Activated T-cell treated with anti-CD3 and anti-CD28 coated beads for 24 hours (primary cell): ENCODE data around the gene AVL9.

Source experiments
- DNase-seq: peaks from one replicate; pipeline ENCODE4 v3.0.0-alpha.2; 2020; ENCODE audit warnings: low read depth

AVL9 gene

GRCh38 chr7:32535162-32535702 is 39.9 kb downstream of the AVL9 start:
- no peak for DNase-seq

- DNase-seq = no peak
Observed at GRCh38 chr7:32536016-32536415, 40.7 kb downstream of the AVL9 start.

- no peak for DNase-seq
Observed at GRCh38 chr7:32536585-32536984, 41.3 kb downstream of the AVL9 start.

GRCh38 chr7:32537760-32538159 is 42.5 kb downstream of the AVL9 start:
- DNase-seq = no peak

GRCh38 chr7:32539366-32539765 is 44.1 kb downstream of the AVL9 start:
- no peak for DNase-seq

- DNase-seq = no peak
Observed at GRCh38 chr7:32539919-32540531, 44.7 kb downstream of the AVL9 start.

GRCh38 chr7:32542595-32542994 is 47.3 kb downstream of the AVL9 start:
- no peak for DNase-seq

- no peak for DNase-seq
Observed at GRCh38 chr7:32559480-32559879, 64.2 kb downstream of the AVL9 start.

- no peak for DNase-seq
Observed at GRCh38 chr7:32560075-32560474, 64.8 kb downstream of the AVL9 start.

GRCh38 chr7:32561613-32562012 is 66.3 kb downstream of the AVL9 start:
- no peak for DNase-seq

GRCh38 chr7:32564542-32564941 is 69.3 kb downstream of the AVL9 start:
- DNase-seq = no peak

GRCh38 chr7:32569388-32570289 is 74.3 kb downstream of the AVL9 start:
- no peak for DNase-seq

- no peak for DNase-seq
Observed at GRCh38 chr7:32573110-32573687, 77.9 kb downstream of the AVL9 start.

GRCh38 chr7:32574626-32575025 is 79.3 kb downstream of the AVL9 start:
- no peak for DNase-seq

- no peak for DNase-seq
Observed at GRCh38 chr7:32577421-32577820, 82.1 kb downstream of the AVL9 start.

GRCh38 chr7:32579776-32580175 is 84.5 kb downstream of the AVL9 start:
- no peak for DNase-seq

- DNase-seq = no peak
Observed at GRCh38 chr7:32580646-32581045, 85.4 kb downstream of the AVL9 start.

GRCh38 chr7:32582036-32582435 is 86.7 kb downstream of the AVL9 start:
- no peak for DNase-seq

- DNase-seq = no peak
Observed at GRCh38 chr7:32583791-32584190, 88.5 kb downstream of the AVL9 start.

- no peak for DNase-seq
Observed at GRCh38 chr7:32586291-32587221, 91.3 kb downstream of the AVL9 start.

- no peak for DNase-seq
Observed at GRCh38 chr7:32587411-32587948, 92.2 kb downstream of the AVL9 start.

- no peak for DNase-seq
Observed at GRCh38 chr7:32588657-32589056, 93.4 kb downstream of the AVL9 start.
